Activated T-helper 9 cell treated with anti-CD3 and anti-CD28 coated beads, Interleukin-2, amount 50 U/mL, for 16 hours (primary cell): ENCODE results near the gene FAM53B.

Experiments used
- DNase-seq: peaks from one replicate; pipeline ENCODE4 v3.0.0-alpha.2; 2020; ENCODE audit warnings: low read depth

Gene FAM53B

DNA sequence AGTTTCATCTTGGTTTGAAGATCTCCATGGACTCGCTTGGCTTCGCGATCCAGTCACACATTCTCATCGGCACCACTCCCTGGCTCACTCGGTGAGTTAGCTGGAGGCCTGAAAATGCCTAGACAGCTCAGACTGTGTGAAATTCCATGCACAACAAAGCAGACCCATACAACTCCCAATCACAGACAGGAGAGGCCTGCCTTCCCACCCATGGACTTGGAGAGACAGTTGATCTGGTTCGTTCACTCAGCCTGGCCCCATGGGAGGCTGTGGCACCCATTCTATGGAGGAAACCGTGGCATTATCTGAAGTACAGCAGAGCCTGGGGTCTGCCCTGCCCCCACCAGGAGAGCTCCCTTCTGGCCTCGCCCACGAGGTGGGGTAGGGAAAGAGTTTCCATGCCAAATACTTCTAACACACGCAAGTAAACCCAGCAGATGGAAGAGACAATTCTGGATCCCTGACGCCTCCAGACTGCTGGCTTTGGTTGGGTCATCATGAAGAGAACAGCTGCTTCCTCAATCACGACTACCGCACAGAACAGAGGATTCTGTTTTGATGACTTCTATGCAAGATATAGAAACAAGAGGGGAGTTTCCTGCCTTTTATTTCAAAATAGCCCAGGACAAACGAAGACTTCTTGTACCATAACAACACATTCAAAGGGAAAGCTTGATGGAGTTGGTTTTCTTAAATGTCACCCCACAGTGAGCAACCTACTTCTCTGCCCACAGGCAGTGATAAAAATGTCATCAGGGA lies 15.9 kb downstream of the FAM53B start:
- no peak for DNase-seq

DNA sequence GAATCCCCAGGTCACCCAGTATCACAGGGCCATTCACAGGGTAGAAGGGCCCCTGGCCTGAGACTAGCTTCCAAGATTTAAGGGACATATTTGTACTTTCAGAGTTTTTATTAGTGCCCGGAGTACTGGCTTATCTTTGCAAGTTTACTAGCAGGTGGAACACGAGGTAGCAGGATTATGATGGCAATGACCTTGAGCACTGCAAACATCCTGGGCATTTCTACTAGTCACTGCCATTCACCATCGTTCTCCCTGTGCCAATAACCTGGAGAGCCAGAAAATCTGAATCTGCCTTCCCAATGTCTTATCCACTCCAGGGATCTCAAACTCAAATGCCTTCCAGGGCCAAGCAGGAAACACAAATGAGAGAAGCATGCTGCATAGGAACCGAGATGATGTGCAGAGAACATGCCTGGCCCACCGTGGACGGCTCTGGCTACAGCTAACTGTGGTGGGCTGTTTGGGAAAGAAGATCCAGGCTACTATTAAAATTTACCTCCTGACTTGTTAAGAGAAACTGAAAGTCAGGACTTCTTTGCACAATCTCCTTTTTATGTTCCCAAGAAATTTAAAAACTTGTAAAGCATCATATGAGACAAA lies 16.7 kb downstream of the FAM53B start:
- no peak for DNase-seq

DNA sequence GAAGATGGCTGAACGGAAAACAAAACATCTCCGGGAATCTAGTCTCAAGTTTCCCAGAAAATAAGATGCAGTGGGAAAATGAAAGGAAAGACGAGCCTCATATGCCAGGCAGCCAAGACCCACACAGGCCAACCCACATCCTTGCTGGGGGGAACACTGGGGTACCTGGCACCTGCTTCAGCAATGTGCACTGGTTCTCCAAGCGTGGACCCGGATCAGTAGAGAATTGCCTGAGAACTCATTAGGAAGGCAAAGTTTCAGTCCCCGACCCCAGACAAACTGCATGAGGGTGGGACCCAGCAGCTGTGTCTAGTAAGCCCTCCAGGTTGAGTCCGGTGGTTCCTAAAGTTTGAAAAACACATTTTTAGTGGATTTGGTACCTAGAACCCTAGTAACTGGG lies 18.4 kb downstream of the FAM53B start:
- no peak for DNase-seq

GRCh38 chr10:124725171-124725631 lies 19.0 kb downstream of the FAM53B start:
- DNase-seq: no peak

DNA sequence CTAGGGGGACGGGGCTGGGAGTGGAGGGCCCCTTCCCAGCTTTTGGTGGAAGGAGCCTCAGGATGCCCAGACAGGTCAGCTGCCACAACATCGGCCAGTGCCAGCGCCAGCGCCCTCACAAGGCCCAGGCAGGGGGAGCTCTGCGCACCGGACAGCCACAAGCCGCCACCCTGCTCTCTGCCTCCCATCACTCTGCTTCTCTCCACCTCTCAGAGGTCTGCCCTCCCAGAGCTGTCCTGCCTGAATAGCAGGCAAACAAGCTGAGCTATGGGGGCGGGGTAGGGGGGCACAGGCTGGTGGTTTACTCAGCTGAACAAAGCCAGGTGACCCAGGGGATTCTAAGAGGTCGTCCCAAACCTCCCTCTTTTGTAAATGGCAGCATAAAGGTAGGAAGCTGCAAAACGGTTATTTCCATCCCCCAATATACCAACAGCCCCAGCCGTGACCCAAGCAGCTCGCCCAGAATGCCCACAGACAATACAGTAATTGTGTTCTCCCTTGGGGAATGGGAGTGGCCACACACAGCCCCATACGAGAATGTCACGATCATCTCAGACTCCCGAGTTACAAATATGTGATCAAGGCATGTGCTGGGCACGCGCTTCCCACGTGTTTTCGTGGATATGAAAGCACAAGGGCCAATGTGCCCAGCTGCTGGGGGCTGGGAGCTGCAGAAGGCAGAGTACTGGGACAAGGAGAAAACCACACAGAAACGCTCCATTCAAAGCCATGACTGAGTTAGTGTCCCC lies 19.7 kb downstream of the FAM53B start:
- no peak for DNase-seq

DNA sequence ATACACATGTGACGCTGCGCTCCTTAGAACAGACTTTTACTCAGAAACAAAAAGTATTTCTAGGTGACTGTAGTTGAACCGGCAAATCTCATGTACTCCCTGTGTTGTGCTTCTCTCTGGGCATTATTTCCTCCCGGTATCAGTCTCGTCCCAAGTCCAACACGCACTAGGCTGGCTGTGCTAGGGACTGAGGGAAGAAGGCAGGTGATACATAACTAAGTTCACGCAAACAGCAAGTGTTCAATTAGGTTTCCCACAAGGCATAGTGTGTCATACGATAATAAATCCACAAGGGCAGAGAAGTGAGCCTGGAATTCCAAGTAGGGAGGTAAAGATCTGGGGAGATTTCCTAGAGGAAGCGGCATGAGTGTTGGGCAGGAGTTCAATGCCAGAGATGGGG lies 20.4 kb downstream of the FAM53B start:
- DNase-seq: no peak

GRCh38 chr10:124722798-124723783 lies 21.1 kb downstream of the FAM53B start:
- DNase-seq: peak; percentile 50

DNA sequence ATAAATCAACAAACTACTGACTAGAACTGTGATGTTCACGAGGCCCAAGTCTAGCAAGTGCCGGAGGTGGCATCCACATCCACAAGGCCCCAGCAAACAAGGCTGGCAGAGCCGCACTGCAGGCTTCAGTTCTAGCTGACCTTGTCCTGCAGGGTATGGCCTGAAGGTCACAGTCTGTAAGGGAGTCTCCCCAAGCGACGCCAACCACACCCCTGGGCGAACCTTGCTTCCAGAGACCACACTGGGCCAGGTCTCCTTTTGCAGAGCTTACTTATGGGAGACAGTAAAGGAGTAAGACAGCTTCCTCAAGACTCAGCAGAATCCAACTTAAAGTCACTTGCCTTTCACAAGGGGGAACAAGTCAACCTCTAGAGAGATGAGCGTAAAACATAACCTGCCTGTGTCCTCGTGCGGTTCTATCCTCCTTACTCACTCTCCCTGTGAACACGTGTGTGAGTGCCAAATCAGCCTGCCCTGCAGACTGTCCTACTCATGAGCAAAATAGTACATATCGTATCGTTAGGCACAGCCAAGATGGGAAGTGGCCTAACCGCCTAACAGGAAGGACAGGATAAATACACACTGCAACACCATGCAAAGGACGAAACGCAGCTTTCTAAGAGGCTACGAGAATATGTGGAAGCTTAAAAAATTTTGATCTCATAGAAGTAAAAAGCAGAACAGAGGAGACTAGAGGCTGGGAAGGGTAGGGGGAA lies 22.7 kb downstream of the FAM53B start:
- no peak for DNase-seq

- peak; percentile 49 for DNase-seq
Observed at GRCh38 chr10:124719213-124719851, 24.8 kb downstream of the FAM53B start.

GRCh38 chr10:124717911-124718741 lies 26.1 kb downstream of the FAM53B start:
- peak; percentile 72 for DNase-seq

DNA sequence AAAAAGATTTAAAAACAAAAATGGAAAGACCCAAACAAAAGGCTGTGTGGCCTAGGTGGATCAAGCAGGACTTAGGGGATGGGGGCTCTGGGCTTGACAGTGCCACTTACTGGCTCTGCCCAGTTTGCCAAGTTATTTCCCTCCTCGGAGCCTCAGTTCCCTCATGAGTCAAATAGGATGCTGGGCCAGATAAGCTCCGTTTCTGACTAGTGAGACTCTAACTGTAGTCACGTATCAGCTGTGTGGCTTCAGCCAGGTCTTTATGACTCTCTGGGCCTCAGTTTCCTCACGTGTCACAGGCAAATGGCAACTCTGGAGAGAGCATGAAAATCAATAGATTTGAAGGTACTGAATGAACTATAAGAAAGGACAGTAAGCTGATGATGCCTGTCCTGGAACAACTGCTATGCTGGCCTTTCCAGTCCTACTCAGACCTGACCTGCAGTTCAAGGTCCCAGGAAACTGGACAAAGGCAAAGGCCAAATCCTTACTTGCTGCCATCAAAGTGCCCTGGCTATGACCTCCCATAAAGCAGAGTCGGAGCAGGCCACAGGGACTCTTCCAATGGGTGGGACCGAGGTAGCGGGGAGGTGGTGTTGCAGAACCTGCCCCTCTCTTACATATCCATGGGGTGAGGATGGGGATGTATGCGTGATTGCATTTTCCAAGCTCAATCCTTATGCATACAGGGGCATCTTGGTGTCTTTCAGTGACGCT lies 27.0 kb downstream of the FAM53B start:
- DNase-seq: no peak

GRCh38 chr10:124716369-124716768 lies 27.8 kb downstream of the FAM53B start:
- no peak for DNase-seq

DNA sequence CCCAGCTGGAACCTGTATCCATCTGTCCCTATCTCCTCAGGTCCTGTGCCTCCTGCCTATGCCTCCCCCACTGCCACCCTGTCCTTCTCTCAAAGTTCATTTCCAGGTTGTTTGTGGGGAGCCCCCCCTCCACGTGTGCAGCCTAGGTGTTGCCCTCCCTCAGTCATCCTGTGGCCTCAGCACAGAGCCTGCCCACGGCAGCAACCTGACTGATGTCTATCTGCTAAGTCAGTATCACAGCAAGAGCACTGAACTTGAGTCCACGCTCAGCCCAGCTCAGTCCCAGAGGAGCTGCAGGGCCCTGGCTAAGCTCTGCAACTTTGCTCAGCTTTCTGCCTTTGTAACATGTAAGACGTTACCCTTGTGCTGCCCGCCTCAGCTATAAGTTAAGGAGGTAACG lies 28.7 kb downstream of the FAM53B start:
- no peak for DNase-seq

- no peak for DNase-seq
Observed at GRCh38 chr10:124713679-124714255, 30.4 kb downstream of the FAM53B start.

DNA sequence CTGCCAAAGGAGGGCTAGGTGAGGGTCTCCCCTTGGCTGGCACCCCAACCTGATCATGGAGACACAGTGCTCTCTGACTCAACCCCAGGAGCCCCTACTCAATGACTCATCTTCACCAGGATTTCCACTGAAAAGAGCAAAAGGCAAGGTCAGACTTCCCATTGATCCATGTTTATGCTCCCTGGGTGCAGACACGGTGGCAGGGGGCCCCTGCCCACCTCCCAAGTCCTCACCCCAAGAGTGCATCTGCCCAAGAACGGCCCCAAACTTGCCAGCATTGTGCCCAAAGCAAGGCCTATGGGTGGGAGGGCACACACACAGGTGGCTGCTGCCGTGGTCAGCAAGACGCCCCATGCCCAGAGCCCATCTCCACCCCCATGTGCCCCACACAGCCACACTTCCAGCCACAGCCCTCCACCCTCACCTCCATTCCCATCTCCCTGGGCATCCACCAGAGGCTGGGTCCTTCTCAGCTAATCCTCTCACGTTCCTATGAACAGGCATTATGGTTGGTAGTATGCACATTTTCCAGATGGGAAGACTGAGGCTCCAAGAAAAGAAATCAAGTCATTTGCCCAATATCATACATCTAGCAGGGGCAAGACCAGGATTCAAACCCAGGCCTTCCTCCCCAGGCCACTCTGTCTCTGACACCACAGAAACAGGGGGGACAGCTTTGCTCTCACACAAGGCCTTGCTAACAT lies 31.3 kb downstream of the FAM53B start:
- DNase-seq: no peak

GRCh38 chr10:124711145-124711544 lies 33.0 kb downstream of the FAM53B start:
- no peak for DNase-seq

DNA sequence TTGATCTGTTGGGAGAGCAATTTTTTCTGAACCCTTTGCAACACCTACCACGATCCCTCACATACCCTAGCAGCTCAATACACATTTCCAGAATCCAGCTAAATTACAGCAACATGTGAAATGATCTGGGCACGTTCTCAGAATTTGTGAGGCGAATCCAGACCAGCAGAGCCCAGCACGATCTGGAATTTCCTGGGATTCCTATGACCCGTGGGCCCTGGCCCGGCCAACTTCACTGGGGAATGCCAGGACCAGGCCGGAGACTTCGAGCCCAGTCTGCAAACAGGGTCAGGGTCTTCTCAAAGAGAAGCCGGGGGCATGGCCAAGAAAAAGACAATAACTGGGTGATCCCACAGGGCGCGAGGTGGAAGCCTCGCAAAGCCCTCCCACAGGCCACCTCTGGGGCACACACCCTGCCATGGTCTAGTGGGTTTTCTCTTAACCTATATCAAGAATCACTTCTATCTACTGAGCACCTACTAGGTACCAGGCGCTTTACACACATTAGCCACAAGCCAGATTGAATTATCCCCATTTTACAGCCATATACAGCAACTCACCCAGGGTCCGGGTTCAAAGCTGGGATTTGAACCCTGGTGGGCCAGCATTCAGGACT lies 33.8 kb downstream of the FAM53B start:
- no peak for DNase-seq

DNA sequence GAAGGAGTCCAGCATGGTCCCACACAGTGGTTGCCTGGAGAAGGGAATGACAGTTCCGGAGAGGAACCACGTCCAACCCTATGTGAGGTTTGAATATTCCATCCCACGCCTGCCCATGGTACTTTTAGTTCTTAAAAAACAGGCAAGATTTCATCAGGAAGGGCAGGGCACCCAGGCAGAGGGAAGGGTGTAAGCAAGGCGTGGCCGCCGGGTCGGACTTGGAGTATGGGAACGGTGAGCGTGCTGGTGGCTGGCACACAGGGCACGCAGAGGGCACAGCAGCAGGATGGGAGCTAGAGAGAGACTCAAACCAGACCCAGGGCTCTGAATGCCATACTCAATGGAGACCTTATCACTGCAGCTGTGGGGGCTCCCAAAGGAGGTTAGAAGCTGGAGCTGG lies 34.3 kb downstream of the FAM53B start:
- no peak for DNase-seq
